ENCODE data around the gene ZNF532. TPM values are rescaled to one million over a fixed set of nuclear protein-coding genes. Genes with fewer than 3 reads are reported as not detected.
A peak's percentile ranks its signal among the peaks of the same experiment; 100 is the strongest.
"Not testable (repeated sequence)": the region's sequence is repeated elsewhere in the genome, so short reads cannot be mapped to it uniquely, and the experiment has no call there.

ZNF532 gene
- total RNA-seq, 1 experiment from 2014 or later: 33.5 TPM

GRCh38 chr18:58847383-58848071 is 17.1 kb upstream of the ZNF532 start:
- DNase-seq (ENCODE audit: low read depth): no peak

GRCh38 chr18:58848685-58849084 is 16.0 kb upstream of the ZNF532 start:
- no peak for DNase-seq (ENCODE audit: low read depth)

GRCh38 chr18:58850786-58851469 is 13.7 kb upstream of the ZNF532 start:
- DNase-seq (ENCODE audit: low read depth): no peak

GRCh38 chr18:58851856-58852255 is 12.8 kb upstream of the ZNF532 start:
- DNase-seq (ENCODE audit: low read depth): no peak

GRCh38 chr18:58852629-58853028 is 12.0 kb upstream of the ZNF532 start:
- DNase-seq (ENCODE audit: low read depth): no peak

GRCh38 chr18:58853561-58853960 is 11.1 kb upstream of the ZNF532 start:
- no peak for DNase-seq (ENCODE audit: low read depth)

GRCh38 chr18:58855521-58855920 is 9.2 kb upstream of the ZNF532 start:
- DNase-seq (ENCODE audit: low read depth): not testable (repeated sequence)

- DNase-seq (ENCODE audit: low read depth): peak; percentile 70
Measured at GRCh38 chr18:58856881-58857280, 7.8 kb upstream of the ZNF532 start.

GRCh38 chr18:58858591-58859468 is 5.8 kb upstream of the ZNF532 start:
- no peak for DNase-seq (ENCODE audit: low read depth)

- DNase-seq (ENCODE audit: low read depth): no peak
Measured at GRCh38 chr18:58859907-58860306, 4.8 kb upstream of the ZNF532 start.

GRCh38 chr18:58860747-58861231 is 3.9 kb upstream of the ZNF532 start:
- DNase-seq (ENCODE audit: low read depth): no peak

GRCh38 chr18:58861353-58861752 is 3.3 kb upstream of the ZNF532 start:
- DNase-seq (ENCODE audit: low read depth): no peak

GRCh38 chr18:58861861-58862301 is 2.8 kb upstream of the ZNF532 start:
- DNase-seq (ENCODE audit: low read depth): no peak

GRCh38 chr18:58862356-58862755 is 2.3 kb upstream of the ZNF532 start:
- DNase-seq (ENCODE audit: low read depth): no peak

GRCh38 chr18:58862851-58863538 is 1.7 kb upstream of the ZNF532 start:
- peak; percentile 61 for DNase-seq (ENCODE audit: low read depth)

GRCh38 chr18:58863539-58864145 is 1.0 kb upstream of the ZNF532 start:
- DNase-seq (ENCODE audit: low read depth): peak; percentile 37

GRCh38 chr18:58865033-58865590 is 435 bp downstream of the ZNF532 start:
- DNase-seq (ENCODE audit: low read depth): no peak

GRCh38 chr18:58865701-58866065 is 1.0 kb downstream of the ZNF532 start:
- no peak for DNase-seq (ENCODE audit: low read depth)

- no peak for DNase-seq (ENCODE audit: low read depth)
Measured at GRCh38 chr18:58866066-58866772, 1.5 kb downstream of the ZNF532 start.

- no peak for DNase-seq (ENCODE audit: low read depth)
Measured at GRCh38 chr18:58866773-58867150, 2.1 kb downstream of the ZNF532 start.

Measured in LHCN-M2 (cell line).